Stimulated activated CD4-positive, alpha-beta T cell treated with anti-CD3 and anti-CD28 coated beads, TNF-alpha, amount 100 ng/mL, for 4 hours (primary cell): Measurements from ENCODE around the gene INPP5A.
"Not testable (repeated sequence)": the region's sequence is repeated elsewhere in the genome, so short reads cannot be mapped to it uniquely, and the experiment has no call there.

Experiments
- DNase-seq, 3 experiments: peaks; one replicate each; pipeline ENCODE4 v3.0.0-alpha.2; 2020; ENCODE audit warnings: low read depth in 3 of 3

INPP5A gene

DNA sequence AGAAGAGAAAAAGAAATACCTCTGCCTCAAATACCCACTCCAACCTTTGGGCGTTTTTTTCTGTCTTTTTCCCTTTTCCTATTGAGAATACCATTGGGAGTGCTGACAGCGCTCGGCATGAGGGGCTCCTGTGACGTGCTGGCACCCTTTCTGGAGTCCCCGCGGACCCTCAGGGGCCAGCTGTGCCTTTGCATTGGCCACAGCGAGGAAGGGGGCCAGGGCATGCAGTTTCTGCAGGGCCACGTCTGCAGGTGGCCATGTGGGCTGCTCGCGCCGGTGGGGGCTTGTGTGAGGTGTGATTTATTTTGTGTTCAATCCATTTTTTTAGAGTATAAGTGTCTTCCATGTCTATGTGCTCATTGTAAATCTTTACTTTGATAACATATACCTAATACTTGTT is 57.4 kb downstream of the INPP5A start:
- DNase-seq: no peak

GRCh38 chr10:132595854-132596253 is 58.3 kb downstream of the INPP5A start:
- DNase-seq: no peak

DNA sequence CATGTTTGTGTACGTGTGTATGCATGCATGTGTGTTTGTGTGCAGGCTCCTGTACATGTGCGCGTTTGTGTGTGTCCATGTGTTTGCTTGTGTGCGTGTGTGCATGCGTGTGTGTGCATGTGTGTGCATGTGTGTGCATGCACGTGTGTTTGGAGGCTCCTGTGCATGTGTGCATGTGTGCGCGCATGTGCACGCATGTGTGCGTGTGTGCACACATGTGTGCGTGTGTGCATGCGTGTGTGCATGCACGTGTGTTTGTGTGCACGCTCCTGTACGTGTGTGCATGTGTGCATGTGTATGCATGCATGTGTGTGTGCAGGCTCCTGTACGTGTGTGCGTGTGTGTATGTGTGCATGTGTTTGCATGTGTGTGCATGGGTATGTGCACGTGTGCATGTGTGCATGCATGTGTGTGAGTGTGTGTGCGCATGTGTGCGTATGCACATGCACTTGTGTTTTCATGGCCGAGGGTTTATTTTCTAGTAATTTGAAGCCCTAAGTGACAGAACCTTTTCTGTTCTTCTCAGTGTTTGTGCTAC is 59.2 kb downstream of the INPP5A start:
- DNase-seq: no peak

DNA sequence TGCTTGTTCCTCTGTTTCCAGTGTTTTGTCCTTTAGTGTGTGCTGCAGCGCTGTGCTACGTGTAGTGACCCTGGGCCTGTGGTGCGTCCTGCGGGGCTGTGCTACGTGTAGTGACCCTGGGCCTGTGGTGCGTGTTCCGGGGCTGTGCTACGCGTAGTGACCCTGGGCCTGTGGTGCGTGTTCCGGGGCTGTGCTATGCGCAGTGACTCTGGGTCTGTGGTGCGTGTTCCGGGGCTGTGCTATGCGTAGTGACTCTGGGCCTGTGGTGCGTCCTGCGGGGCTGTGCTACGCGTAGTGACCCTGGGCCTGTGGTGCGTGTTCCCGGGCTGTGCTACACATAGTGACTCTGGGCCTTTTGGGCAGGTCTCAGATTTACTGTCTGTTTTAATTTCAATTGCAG is 60.1 kb downstream of the INPP5A start:
- DNase-seq: no peak

GRCh38 chr10:132599023-132599618 is 61.5 kb downstream of the INPP5A start:
- DNase-seq: not testable (repeated sequence)

DNA sequence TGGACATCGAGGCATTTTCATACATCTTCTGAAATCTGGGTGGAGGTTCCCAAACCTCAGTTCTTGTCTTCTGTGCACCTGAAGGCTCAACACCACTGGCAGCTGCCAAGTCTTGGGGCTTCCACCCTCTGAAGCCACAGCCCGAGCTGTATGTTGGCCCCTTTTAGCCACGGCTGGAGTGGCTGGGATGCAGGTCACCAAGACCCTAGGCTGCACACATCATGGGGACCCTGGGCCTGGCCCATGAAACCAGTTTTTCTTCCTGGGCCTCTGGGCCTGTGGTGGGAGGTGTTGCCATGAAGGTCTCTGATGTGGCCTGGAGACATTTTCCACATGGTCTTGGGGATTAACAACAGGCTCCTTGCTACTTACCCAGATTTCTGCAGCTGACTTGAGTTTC is 62.1 kb downstream of the INPP5A start:
- DNase-seq: no peak

- no peak for DNase-seq
Observed at GRCh38 chr10:132600416-132600815, 62.8 kb downstream of the INPP5A start.

- DNase-seq: no peak
Observed at GRCh38 chr10:132601567-132601966, 64.0 kb downstream of the INPP5A start.

GRCh38 chr10:132602614-132603013 is 65.0 kb downstream of the INPP5A start:
- no peak for DNase-seq

- no peak for DNase-seq
Observed at GRCh38 chr10:132603851-132604533, 66.4 kb downstream of the INPP5A start.

DNA sequence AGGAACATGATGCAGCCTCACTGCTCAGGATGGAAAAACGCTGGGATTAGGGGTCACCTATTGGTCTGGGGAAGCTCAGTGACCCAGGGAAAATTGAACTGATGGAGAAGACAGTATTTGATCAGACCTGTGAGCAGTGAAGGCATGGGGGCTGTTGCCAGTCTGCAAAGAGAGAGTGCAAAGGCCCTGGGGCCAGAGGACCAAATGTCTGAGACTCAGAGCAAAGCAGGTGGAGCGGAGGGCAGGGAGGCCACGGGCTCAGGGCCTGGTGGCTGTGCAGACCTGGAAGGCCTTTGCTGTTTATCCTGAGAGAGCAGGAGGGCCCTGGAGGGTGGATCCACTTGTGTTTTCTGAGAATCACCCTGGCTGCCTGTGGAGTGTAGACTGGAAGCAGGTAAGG is 67.1 kb downstream of the INPP5A start:
- DNase-seq: no peak

DNA sequence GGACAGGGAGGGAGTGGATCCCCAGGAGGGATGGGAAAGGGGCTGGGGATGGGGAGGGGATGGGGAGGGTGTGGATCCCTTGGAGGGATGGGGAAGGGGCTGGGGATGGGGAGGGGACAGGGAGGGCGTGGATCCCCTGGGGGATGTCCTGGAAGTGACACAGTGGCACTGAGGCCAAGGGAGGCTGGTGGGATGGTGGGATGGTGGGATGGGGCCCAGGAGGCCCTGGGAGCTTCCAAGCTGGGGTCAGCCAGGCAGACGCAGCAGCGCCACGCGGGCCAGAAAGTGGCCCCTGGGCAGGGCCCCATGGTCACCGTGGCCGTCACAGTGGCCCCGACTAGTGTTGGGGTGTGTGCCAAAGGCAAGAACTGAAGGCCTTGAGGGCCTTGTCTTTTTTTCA is 67.8 kb downstream of the INPP5A start:
- no peak for DNase-seq

DNA sequence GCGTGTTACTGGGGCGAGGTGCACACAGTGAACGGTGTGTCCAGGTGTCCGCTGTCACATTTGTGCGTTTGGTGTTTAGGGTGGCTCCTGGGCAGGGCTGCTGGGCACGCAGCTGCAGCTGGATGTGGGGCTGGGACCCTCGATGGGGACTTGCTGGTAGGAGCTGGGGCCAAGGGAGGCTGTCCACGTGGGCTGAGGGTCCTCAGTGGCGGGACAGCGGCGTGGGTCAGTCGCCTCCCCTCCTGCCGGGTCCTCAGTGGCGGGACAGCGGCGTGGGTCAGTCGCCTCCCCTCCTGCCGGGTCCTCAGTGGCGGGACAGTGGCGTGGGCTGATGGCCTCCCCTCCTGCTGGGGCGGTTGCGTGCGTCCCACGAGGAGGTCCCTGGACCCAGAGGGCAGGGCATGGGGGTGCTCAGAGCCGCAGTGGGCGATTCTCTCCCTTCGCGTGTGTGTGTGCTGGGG is 68.5 kb downstream of the INPP5A start:
- DNase-seq: no peak

- no peak for DNase-seq
Observed at GRCh38 chr10:132606536-132607316, 69.1 kb downstream of the INPP5A start.

DNA sequence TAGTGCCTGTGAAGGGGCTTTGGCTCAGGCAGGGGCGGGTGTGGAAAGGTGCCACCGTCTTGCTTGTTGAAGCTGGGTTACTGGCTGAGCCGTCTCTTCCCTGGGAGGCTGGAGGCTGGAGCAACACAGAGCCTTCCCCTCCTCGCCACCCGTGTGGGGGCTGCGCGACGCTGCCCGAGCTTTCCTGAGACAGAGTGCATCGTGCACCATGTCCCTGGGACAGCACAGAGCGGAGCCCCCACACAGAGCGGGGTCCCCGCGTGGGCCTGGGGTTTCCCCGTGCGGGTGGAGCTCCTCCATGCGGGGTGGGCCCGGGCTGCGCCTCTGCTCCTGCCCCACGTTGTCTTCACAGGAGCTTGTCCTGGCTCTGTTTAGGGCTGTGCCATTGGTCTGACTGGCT is 69.9 kb downstream of the INPP5A start:
- no peak for DNase-seq

DNA sequence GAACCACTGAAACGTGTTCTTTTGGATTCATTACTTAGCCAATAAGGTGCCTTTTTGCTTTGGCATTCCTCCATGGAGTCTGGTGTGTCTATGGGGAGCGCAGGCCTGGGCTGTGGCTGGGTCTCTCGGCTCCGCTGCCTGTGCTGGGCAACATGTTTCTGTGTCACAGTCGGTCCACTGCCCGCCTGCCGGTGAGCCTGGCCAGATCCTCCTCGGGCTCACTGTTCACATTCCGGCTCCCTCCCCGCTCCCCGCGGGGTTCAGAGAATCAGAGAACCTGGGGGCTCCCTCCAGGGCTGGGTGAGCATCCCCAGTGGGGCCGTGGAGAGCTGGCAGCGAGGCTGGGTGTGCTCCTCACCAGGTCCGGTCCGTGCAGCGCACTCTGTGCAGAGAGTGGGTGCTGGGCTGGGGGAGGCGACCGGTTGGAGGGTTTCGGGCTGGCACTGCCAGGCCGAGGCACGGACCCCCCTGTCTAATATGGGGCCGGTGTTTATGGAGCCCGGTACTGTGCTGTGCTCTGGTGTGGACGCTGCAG is 70.4 kb downstream of the INPP5A start:
- no peak for DNase-seq

- DNase-seq: no peak
Observed at GRCh38 chr10:132608511-132609195, 71.1 kb downstream of the INPP5A start.

DNA sequence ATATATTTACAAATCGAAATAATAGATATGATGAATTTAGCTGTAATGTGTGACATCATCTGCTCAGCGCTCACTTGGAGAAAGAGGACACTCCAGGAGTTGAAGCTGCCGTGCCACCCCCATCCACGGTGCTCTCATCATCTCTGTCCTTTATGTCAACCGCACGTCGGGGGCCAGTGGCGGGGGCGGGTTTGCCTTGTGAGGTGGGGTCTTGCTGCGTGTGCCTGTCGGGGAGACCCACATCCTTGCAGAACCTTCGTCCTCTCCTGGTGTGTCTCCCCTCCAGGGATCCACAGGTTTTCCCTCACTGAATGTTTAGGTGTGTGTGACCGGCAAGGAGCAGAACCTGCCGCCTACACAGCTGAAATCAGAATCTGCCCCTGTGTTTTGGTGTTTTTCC is 71.6 kb downstream of the INPP5A start:
- no peak for DNase-seq

DNA sequence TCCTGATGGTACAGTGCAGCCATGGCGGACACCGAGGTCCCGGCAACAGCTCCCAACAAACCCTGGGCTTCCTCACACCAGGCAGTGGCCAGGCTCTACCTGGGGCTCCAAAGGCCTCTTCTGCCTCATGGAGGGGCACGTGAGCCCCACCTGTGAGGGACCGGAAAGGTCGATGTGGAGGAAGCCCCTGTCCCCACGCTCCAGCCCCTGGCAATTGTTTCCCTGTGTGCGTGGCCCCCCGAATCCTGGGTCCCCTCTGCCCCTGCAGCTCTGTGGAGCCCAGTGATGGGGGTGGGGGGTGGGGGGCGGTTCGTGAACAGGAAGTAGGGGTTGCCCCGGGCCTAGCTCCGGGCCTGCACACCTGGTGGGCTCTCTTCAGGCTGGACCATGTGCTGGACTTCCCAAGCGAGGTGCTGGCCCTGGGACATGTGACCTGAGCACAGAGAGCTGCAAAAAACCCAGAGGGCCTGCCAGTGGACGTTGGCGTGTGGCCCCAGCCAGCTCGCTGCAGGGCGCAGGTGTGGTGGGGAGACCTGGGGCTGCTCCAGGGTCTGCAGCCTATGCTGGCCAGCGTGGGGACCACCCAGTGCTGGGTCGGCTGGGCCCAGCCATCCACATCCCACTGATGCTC is 72.6 kb downstream of the INPP5A start:
- DNase-seq: no peak

DNA sequence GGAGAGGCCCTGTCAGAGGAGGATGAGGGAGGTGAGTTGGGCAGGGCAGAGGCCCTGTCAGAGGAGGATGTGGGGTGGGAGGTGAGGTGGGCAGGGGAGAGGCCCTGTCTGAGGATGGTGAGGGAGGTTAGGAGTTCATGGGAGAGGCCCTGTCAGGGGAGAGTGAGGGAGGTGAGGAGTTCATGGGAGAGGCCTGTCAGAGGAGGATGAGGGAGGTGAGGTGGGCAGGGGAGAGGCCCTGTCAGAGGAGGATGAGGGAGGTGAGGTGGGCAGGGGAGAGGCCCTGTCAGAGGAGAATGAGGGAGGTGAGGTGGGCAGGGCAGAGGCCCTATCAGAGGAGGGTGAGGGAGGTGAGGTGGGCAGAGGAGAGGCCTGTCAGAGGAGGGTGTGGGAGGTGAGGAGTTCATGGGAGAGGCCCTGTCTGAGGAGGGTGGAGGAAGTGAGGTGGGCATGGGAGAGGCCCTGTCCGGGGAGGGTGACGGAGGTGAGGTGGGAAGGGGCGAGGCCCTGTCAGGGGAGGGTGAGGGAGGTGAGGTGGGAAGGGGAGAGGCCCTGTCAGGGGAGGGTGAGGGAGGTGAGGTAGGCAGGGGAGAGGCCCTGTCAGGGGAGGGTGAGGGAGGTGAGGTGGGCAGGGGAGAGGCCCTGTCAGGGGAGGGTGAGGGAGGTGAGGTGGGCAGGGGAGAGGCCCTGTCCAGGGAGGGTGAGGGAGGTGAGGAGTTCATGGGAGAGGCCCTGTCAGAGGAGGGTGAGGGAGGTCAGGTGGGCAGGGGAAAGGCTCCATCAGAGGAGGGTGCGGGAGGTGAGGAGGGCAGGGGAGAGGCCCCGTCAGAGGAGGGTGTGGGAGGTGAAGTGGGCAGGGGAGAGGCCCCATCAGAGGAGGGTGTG is 73.7 kb downstream of the INPP5A start:
- no peak for DNase-seq
